ENCODE data around the gene CDC42BPB. TPM values are rescaled to one million over a fixed set of nuclear protein-coding genes. Genes with fewer than 3 reads are reported as not detected.

CDC42BPB gene
- total RNA-seq, 3 donors from 2014 or later = 64.0 to 110 (median 98.0) TPM

GRCh38 chr14:102933618-102934231 is 123.6 kb downstream of the CDC42BPB start:
- Histone ChIP-seq H3K36me3 (no peaks in the 10 kb centered on the region), H3K27ac (no peak overlapping the region), H3K9me3 (no peaks in the 10 kb centered on the region), H3K27me3 (peaks cover 18 to 21% of the 10 kb centered on the region in 2 donors), H3K4me3 (no peak overlapping the region), H3K4me1 (peaks cover 12 to 14% of the 10 kb centered on the region in 2 donors)
- DNase-seq (ENCODE audit: low spot score in 2 of 2) = no peak
- intact Hi-C loops (cut with DNase I; ENCODE audit: low total_unique reads) = no loop called here
- TF ChIP-seq CTCF (IDR thresholded peaks at IDR 0.05) = no peak
- no peak for TF ChIP-seq POLR2A (IDR thresholded peaks at IDR 0.05)
- TF ChIP-seq POLR2AphosphoS5 (IDR thresholded peaks at IDR 0.05) = no peak

DNA sequence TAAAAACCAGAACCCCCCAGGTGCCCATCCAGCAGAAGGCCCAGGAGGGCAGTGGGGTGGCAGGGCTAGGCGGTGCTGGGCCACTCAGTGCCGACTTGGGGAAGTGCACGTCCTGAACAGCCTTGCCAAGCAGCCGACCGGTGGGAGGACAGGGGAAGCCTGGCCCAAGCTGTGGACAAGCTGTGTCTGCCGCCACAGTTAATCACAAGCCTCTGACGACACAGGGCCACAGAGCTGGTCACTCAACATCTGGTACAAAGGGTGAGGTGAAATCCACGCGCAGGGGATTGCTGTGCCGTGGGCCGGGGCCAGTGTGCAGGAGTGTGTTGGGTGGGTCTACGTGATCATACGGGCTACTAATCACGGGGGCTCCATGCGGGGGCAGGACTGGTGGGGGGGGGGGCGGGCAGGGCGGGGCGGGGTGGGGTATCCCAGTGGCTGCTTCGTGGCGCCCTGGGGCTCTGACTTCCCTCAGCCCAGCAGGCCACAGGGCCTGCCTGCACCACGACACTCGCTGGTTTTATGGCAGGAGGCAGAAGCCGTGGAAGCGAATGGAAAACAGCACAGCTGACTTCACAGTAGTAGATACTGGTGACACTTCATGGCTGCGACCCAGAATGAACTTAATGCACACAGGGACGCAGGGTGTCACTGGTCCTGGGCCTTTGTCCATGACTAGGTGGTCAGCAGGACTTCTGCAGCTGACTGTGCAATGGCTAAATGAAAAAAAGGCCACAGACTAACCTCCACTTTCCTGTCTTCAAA is 124.7 kb downstream of the CDC42BPB start:
- H3K4me3 ChIP-seq = no peak overlapping the region
- no peaks in the 10 kb centered on the region for H3K9me3 ChIP-seq
- peaks cover 18 to 29% of the 10 kb centered on the region in 2 donors for H3K27me3 ChIP-seq
- no peak overlapping the region for H3K27ac ChIP-seq
- H3K4me1 ChIP-seq = peaks cover 14 to 15% of the 10 kb centered on the region in 2 donors
- H3K36me3 ChIP-seq = no peaks in the 10 kb centered on the region
- no peak for DNase-seq (ENCODE audit: low spot score in 2 of 2)
- intact Hi-C loops (cut with DNase I; ENCODE audit: low total_unique reads) = no loop called here
- TF ChIP-seq POLR2AphosphoS5 (IDR thresholded peaks at IDR 0.05) (no peak), POLR2A (IDR thresholded peaks at IDR 0.05) (no peak), CTCF (IDR thresholded peaks at IDR 0.05) (no peak)

GRCh38 chr14:102931580-102932285 is 125.6 kb downstream of the CDC42BPB start:
- intact Hi-C loops (cut with DNase I; ENCODE audit: low total_unique reads) = no loop called here
- no peaks in the 10 kb centered on the region for H3K9me3 ChIP-seq

GRCh38 chr14:102930753-102931579 is 126.4 kb downstream of the CDC42BPB start:
- H3K36me3 ChIP-seq = no peaks in the 10 kb centered on the region
- no peaks in the 10 kb centered on the region for H3K9me3 ChIP-seq
- DNase-seq (ENCODE audit: low spot score in 2 of 2) = no peak
- TF ChIP-seq CTCF (IDR thresholded peaks at IDR 0.05) = no peak
- TF ChIP-seq POLR2A (IDR thresholded peaks at IDR 0.05) = no peak
- TF ChIP-seq POLR2AphosphoS5 (IDR thresholded peaks at IDR 0.05) = no peak
- peaks cover 18 to 29% of the 10 kb centered on the region in 2 donors for H3K27me3 ChIP-seq
- H3K4me3 ChIP-seq = peak overlapping the region in 1 of 3 donors; percentile 67
- peaks cover 14 to 15% of the 10 kb centered on the region in 2 donors for H3K4me1 ChIP-seq
- intact Hi-C loops (cut with DNase I; ENCODE audit: low total_unique reads) = no loop called here
- no peak overlapping the region for H3K27ac ChIP-seq

More at GRCh38 chr14:102931580-102932285, 125.6 kb downstream of the CDC42BPB start:
- Histone ChIP-seq H3K27ac (no peak overlapping the region), H3K4me1 (peaks cover 14 to 15% of the 10 kb centered on the region in 2 donors), H3K27me3 (peaks cover 18 to 29% of the 10 kb centered on the region in 2 donors), H3K36me3 (no peaks in the 10 kb centered on the region), H3K4me3 (no peak overlapping the region)
- TF ChIP-seq POLR2A (IDR thresholded peaks at IDR 0.05) = no peak
- no peak for TF ChIP-seq POLR2AphosphoS5 (IDR thresholded peaks at IDR 0.05)
- TF ChIP-seq CTCF (IDR thresholded peaks at IDR 0.05) = no peak
- DNase-seq (ENCODE audit: low spot score in 2 of 2) = no peak

Measured in breast epithelium (tissue), 4 donors.